Measurements from ENCODE around the gene PEX16.

PEX16 gene

DNA sequence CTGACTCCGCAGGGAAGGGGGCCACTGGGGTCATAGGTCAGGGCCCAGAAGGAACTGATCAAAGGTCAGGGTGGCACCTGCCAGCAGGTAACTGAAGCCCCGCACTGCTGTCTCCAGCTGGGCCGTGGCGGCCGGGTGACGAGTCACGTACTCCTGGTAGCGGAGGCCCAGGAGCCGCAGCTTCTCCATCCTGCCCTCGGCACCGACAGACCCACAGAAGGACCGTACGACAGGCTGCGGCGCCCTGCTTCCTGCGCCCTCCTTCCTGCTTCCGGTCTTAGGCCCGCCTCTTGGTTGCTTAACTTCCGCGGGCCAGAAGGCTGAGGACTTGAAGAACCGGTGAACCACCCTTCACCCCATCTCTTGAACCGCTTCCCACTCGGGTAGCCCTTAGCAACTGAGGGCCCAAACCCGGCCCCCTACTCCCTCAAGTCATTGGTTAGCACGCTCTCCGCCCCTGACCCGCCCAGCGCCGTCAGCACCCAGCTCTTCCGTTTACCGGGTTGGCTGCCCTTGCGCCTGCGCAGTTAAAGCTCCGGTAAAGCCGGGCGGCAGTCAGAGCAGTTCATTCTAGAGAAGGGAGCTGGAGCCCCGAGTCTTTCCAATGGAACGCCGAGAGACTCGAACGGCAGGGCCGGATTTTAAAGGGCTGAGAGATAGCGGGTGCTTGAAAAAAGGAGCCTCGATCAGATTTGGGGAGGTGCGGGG, at the start of gene PEX16:
Gene PEX16, minus strand, starts transcription at position 255 of the 708 bp plus-strand sequence. Its CDS starts 66 bp downstream, at position 189.
- peak; percentile 78 to 93 (median 88) for DNase-seq

DNA sequence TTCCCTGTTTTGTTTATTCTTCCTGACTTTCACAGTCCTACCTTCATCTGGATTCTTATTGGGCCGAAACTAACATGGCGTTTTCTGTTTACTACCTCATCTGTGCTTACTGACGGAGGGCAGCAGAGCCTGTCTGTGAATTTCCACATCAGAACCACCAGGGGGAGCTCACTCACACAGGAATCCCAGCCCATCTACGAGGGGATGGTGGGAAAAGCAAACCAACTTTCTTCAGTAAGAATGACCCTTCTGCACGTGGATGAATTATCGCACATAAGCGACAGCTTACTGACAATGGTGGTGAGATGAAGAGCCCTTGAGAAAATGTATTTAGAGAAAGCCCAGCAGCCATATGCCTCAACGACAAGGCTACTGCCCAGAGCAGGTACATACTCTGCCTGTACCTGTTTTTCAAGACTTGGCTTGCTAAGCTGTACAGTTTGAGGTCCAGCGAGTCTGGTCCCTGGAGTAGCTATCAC, 47.3 kb upstream of the PEX16 start:
- DNase-seq: peak in 2 of 4 experiments; percentile 22 to 24

DNA sequence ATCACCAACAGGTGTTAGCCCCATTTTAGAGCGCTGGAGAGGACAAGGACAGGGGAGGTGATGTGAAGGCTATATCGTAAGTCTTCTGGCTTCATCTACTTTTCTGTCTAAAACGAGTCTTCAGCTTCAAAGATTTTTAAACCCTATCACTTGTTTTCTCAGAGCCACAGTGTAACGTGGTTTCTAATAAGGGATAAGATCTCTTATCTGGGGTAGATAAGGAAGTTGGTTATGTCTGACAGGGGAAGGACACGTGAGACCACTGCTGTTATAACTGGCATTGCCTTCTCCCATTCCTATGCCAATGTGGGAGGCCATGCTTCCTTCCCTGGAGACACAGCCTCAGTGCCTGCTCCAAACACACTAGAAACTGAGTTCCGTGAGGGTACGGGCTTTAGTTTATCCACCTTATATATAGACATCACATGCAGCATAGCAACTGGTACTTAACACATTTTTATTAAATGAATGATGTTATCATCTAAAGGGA, 44.1 kb upstream of the PEX16 start:
- no peak for DNase-seq

DNA sequence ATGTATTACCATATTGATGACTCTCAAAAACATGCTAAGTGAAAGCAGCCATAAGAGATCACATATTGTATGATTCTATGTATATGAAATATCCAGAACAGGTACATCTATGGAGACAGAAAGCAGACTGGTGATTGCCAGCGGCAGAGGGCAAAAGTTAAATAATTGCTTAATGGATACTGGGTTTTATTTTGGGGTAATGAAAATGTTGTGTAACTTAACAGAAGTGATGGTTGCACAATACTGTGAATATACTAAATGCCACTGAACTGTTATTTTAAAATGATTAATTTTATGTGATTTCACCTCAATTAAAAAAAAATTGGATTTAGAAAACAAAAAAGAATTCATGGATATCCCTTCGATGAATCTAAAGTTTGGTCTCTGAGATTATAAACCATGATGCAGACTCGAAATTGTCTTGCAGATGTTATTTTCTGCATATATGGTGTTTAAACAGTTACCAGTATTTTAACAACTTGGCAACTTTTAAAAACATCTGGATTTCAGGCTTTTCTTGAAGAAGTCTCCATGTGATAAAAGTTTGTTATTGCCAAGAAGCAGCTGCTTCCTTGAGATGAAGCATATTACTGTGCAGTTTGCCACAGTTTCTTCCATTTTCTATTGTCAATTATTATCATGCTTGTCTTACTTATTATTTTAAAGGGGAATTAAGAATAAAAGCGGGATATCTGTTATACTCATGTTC, 42.9 kb upstream of the PEX16 start:
- DNase-seq: no peak

DNA sequence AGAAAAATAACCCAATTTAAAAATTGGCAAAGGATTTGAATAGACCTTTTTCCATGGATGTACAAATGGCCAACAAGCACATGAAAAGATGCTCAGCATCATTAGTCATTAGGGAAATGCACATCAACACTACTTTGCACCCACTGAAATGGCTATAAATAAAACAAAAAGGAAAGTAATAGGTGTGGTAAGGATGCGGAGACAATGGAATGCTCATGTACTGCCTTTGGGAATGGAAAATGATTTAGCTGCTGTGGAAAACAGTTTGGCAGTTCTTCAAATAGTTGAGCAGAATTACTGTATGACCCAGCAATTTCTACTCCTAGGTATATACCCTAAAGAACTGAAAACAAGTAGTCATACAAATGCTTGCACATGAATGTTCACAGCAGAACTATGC, 42.2 kb upstream of the PEX16 start:
- DNase-seq: no peak

DNA sequence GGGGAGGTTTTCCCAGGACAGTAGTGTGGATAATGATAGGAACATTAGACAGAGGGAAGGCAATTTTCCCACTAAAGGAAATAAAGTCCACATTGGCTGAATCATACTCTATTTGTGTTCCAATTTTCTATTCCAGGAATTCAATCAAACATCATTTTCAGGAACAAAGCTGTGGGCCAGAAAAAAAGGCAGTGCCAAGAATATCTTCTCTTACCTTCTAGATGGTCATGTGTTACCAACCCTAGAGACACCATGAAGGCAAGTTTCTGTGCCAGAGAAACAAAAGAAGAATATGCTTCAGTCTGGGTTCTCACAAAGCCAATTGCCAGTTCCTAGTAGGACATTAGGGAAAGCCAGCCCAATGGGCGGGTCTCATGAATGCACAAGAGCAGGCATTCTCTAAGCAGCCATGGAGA, 32.3 kb upstream of the PEX16 start:
- DNase-seq: no peak

DNA sequence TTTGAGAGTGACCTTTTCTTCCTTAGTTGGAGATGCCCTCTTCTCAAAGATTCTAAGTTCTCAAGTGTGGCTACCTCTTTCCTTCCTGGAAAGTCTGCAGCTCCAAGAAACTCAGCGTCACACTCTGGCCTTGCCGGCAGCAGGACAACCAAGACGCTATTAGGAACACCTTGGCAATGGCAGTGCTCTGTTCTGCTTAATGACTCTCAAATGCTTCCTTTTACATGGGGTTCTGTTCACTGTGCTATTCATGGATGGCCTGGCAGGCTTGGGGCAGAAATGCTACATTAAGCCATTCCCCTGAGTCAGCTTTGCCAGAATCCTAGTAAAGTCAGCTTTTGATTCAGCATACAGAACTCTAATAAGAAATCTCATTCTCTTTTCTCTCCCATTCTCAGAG, 30.7 kb upstream of the PEX16 start:
- DNase-seq: no peak

DNA sequence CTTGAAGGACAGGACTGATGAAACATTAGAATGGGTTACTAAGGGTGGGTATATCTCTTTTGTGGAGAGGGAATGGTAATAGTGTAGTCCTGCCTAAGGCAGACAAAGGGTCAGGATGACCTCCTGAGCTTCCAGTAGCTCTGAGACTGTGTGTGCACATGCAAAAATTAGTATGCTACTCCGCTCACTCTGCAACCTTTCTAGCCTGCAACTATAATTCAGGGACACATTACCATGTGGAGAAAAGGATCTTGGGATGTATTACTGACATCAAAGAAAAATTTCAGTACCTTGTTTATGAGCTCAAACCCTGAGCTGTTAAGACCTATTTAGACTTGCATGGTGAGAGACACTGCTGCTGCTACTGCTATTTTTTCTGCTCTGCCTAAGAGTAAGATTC, 30.2 kb upstream of the PEX16 start:
- DNase-seq: no peak

DNA sequence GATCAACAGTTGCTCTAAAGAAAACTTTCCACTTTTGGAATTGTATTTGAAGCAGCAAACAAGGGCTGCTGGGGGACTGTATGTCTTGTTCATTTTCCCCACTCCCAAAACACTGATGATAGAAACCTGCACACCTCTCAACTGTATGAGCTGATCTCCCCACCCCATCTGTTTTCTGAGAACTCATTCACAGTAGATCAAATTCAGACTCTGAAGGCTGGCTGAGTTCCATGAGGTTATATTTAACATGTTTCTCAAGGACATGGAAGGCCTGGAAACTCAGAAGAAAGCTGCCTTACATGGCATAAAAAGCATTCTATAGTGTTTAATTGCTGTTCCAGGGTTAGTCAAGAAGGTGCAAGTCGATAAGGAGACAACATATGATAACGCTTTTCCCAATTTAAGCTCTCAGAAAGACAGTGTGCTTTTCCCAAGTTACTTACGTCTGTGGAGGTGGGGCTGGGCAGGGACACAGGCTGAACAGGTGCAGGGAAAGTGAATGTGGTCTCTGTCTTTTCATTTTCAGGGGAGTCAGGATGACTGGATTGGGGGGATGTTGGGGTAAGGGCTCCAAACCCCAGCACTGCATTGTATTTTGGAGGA, 27.8 kb upstream of the PEX16 start:
- DNase-seq: no peak

DNA sequence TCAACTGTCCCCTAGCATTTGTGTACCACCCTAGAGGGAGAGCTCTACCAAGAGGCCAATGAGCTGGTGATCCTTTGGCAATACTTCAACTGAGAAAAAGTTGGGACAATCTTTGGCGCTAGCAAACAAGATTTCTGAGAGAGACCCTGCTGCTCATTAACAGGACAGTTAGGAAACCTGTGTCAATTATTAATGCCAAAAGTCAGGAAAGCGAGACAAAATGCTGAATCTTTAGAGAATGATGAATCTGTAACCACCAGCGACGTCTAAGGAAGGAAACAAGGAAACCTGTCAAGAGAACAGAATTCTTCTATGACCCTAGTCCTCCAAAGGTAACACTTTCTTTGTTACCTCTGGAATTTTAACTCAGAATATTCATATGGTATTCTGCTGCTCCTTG, 24.7 kb upstream of the PEX16 start:
- no peak for DNase-seq

DNA sequence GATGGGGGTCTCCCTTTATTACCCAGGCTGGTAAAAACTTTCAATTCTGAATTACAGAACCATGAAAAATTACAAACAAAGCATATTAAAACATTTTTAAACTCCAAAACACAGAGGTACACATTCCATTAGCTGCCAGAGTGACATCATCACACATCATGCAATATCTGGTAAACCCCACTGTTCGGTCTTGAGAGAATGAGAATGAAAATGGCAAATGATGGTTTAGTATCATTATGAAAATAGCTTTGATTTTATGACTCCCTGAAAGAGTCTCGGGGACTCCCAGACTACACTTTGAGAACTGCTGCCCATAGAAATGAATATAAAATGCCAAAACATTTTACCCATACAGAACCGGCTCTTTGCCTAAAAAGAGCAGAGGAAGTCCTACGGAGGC, 23.6 kb upstream of the PEX16 start:
- no peak for DNase-seq

DNA sequence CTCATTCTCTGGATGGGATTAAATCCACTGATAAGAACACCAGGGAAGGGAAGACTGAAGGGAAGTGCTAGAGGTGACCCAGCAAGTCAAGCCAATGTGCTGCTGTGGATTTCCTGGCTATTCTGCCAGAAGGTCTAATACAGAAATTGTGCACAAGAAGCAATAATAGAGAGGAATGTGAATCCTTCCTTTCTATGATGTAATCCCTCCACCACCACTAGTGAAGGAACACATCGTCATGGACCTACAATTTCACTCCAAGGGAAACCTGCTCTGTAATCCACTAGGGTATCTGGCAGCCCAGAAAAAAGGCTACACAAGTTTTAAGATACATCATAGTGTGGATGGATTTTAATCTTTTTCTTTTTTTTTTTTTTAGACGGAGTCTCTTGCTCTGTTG, 22.2 kb upstream of the PEX16 start:
- no peak for DNase-seq

DNA sequence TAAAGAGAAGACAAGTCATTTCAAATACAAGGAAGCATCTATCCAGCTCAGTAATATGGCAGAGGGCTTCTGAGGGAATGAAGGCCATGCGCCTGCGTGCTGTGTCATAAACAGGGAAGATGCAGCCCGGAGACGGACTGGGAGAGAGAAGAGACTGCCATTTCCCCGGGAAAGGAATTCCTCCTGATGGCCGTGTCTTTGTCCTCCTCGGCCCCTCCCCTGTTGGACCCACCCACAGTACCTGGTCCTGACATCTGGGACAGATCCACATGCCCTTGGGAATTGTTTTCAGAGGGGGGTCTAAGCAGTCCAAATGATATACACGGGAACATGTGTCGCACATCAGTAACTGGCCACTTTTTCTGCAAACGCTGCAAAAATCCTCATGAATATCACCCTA, 20.2 kb upstream of the PEX16 start:
- DNase-seq: no peak

DNA sequence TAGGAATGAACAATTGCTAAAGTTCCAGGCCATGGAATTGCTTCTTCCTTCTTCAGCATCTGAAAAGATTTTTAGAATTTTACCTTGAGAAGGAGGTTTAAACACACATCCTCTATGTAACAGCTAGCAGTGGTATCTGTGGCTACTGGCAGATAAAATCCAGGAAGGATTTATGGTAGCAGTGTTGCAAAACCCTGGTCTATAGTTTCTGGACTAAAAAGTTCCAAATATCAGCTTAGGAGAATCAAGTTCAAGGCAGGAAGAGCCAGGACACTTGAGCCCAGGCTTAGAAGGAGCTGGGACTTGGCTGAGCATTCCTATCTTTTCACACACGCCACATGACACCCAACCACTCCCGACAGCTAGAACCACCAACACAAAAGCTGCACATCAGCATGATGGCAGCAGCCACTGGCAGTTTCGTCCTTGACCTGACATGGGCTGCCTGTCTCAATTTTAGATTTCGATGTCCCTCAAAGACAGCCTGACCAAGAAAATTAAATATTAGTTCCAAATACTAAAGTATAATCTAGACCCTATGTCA, 18.9 kb upstream of the PEX16 start:
- DNase-seq: no peak

DNA sequence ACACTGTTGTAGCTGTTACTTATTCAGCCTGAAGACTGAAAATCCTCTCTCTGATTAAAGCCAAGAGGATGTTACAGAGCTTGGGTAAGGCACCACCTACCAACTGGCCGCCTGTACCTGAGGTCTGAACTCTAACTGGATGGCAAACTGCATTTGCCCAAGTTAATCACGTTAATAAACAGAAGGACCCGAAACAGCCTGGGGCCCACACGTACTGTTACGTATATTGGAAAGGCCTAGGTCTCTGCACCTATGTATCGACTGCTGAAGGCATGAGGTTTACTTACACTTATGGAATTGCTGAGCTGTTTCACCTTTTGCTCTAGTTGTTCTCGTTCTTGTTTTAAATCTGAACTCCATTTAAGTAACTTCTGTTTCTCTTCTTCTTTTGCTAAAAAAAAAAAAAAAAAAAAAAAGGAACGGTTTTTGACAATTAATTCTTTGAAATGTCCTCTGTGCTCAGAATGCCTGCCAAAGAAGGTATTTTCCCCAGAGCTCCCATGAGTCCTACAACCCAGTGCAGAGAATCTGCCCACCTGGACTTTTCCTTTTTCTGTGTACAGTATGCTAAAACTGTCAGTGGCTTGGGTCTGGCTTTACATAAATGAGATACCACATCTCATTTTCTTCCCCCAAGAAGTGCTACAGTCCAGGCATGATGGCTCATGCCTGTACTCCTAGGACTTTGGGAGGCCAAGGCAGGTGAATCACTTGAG, 17.8 kb upstream of the PEX16 start:
- no peak for DNase-seq

DNA sequence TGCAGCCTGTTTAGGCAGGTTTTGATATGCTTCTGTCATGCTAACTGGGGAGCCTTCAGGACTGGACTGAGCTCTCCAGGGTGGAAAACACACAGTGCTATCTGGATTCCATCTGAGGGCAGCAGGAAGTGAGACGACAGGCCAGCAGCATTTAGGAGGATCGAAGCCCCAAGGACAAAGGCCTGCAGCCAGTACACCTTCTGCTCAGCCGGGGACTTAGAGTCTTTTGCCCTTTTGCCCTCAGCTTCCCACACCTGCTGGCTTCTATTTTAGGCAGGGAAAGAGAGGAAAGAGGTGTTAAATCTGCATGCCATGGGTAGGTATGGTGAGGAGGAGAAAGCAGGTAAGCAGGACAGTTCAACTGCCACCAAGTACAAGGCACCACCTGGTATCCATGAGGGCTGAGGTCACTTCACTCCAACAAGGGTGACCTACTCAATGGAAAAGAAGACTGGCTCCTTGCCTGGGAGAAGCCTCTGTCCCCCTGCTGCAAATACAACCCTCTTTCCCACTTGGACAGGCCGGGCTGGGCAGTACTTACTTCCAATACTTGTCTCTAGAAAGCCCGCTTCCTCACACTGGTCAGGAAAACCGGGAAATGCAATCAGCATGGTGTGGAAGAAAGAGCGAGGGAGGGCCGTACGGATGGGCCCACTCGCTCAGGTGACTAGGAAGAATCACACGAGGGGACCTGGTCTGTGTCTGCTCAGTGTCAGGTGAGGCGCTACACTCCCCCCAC, 17.1 kb upstream of the PEX16 start:
- no peak for DNase-seq

DNA sequence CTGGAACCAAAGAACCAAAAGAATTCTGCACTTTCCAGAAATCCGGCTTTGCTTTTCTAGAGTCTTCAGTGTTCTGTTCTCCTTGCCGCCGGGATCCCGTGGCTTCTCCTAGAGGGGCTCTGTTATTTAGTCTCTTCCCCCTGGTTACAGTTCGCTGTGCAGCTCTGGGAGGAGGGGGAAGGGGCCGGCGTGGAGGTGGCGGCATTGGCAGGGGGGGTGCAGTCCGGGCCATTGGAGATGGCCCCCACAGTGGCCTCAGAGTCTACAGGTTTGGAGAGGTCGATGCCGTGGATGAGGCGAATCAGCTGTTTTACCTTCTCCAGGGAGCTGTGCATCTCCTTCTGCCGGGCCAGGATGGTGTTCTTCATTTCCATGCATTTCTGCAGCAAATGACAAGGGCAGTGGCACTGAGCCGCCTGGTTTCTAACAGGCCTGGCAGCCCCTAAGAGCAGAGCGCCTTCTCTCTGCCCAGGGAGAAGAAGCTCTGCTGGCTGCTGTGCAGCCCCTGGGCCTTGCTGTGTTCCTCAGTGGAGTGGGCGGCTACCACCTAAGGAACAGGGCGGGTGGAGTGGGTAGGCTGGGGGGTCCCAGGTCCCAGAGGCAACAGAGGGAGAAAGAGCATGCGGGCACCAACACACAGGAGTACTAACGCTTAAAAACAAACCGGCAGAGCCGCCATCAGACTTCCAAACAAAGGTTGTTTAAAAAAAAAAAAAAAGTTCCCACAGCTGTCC, 16.3 kb upstream of the PEX16 start:
- no peak for DNase-seq

DNA sequence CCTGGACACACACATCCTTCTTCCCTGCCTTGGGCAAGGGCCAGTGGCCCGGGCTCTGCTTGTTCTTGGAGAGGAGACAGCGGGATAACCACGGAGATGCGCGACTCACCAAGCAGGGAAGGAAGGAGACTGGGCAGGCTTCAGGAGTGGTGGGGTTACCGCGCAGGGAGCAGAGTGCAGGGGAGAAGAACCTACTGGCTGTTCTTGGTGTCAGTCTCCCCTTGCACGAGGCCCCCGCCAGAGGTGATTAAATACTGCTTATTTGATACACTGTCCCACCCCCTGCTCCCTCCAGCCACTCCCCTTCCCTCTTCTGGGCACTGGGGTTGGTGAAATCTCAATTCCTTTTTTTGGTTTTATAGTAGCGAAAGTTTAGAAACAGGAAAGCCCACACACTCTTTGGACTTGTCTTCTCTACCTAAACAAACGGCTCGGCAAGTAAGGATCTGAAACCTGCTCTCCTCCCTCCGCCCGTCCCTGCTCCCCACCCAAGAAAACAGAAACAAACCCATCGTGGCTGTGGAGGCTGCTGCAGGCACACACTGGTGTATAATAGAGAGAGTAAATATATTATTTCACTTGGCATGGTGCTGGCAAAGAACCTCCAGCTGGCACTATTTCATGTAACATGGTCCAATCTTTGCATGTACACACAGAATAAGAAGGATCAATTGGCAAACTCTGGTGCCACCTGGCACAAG, 15.6 kb upstream of the PEX16 start:
- DNase-seq: no peak

DNA sequence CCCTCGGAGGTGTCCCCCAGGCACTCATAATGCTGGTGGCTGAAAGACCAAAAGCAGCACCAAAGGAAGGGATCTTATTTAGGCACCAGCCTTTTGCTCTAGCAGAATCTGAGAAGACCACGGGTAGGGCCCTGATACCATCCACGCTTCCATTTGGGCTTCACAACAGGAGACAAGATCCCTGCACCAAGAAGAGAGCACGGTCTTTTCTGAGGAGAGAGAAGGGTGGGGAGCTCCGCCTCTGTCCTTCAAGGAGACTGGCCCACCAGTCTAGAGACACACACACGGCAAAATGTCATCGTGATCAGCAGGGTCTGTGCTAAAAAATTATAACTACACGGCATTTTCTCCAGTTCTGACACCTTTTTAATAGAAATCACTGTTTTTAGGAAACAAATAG, 14.5 kb upstream of the PEX16 start:
- DNase-seq: no peak

DNA sequence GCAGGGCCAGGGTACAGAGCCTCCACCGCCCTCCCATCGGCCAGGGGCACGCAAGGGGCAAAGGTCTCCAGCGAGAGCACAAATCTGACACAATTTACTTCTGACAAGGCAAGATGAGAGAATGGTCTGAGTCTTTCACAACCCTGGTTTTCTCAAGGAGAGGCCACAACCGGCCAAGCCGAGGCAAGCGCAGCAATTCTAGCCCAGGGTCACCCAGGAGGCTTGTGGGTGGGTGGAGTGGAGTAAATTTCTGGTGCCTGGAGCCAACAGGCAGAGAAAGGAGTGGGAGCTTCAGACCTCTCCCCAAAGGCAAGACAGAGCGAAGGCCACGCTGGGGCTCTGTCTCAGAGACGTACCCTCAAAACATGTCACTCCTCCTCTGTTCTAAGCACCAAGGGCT, 14.1 kb upstream of the PEX16 start:
- no peak for DNase-seq
